Stomach (tissue), 4 donors: ENCODE measurements around the gene TRAPPC10.

Experiments used
- EP300 ChIP-seq: sonication (generic); formaldehyde crosslinking; IDR thresholded peaks from one replicate; pipeline ENCODE4 v1.6.1; 2017; ENCODE audit warnings: antibody characterized with exemption
- POLR2A ChIP-seq, 4 donors: fragments of 450-650 bp; IDR thresholded peaks; one replicate each; pipeline ENCODE4 v1.6.1; 2016; ENCODE audit warnings: antibody characterized with exemption in 4 of 4, control low read depth in 2 of 4, mild to moderate bottlenecking in 1 of 4, moderate library complexity in 1 of 4
- TF ChIP-seq, protein P1 (sequence below), 7 experiments: fragments of 450-650 bp in 4 of 7; fragments of 200-600 bp in 3 of 7; sonication (generic) in 3 of 7; IDR thresholded peaks; one replicate each; pipeline ENCODE4 v1.5.1; 2016 to 2019; ENCODE audit warnings: antibody characterized with exemption in 7 of 7, control low read depth in 2 of 7, mild to moderate bottlenecking in 1 of 7

GRCh38 chr21:43978060-43978459 is 34.0 kb upstream of the TRAPPC10 start:
- TF ChIP-seq, protein P1, sequence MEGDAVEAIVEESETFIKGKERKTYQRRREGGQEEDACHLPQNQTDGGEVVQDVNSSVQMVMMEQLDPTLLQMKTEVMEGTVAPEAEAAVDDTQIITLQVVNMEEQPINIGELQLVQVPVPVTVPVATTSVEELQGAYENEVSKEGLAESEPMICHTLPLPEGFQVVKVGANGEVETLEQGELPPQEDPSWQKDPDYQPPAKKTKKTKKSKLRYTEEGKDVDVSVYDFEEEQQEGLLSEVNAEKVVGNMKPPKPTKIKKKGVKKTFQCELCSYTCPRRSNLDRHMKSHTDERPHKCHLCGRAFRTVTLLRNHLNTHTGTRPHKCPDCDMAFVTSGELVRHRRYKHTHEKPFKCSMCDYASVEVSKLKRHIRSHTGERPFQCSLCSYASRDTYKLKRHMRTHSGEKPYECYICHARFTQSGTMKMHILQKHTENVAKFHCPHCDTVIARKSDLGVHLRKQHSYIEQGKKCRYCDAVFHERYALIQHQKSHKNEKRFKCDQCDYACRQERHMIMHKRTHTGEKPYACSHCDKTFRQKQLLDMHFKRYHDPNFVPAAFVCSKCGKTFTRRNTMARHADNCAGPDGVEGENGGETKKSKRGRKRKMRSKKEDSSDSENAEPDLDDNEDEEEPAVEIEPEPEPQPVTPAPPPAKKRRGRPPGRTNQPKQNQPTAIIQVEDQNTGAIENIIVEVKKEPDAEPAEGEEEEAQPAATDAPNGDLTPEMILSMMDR (IDR thresholded peaks at IDR 0.05) = no peak
- TF ChIP-seq POLR2A (IDR thresholded peaks at IDR 0.05) (no peak), EP300 (no peak)
